ENCODE data around the gene EHMT1. TPM values are rescaled to one million over a fixed set of nuclear protein-coding genes. Genes with fewer than 3 reads are reported as not detected.

EHMT1 gene
- total and polyA plus RNA-seq, 10 of the 15 experiments (the other 5 are each of a cell fraction or from before 2014, with no cell fraction given) = 2.9 to 100 (median 48.1) TPM

- H3K36me3 ChIP-seq (ENCODE audit: control insufficient read depth in 2 of 2, insufficient read depth in 2 of 2, low read length in 1 of 2) = peaks cover 37 to 41% of the 10 kb centered on the region in 2 experiments
- intact Hi-C loops (cut with micrococcal nuclease; ENCODE audit: unreplicated experiment) = no loop called here
- in situ Hi-C loops (cut with MboI) = no loop called here
- H3K4me3 ChIP-seq = no peak overlapping the region
- ChIA-PET RAD21 (ENCODE audit: unreplicated experiment) (no interaction called here), SMC1A (ENCODE audit: uncharacterized antibody, unreplicated experiment) (interaction anchor here (0.9 kb wide), 1 partner anchor 78 kb away, joined by 3 read pairs; no protein-coding TSS in a partner anchor), POLR2A (no interaction called here), CTCF (no interaction called here)
- no peak for DNase-seq (ENCODE audit: low read depth, low spot score)
- peaks cover 13% of the 10 kb centered on the region for H3K79me2 ChIP-seq (ENCODE audit: control insufficient read depth, insufficient read depth, low read length)
- no peaks in the 10 kb centered on the region for H3K27me3 ChIP-seq (replicated peaks in 1 of 2; ENCODE audit: control insufficient read depth in 2 of 2, insufficient read depth in 2 of 2, low read length in 1 of 2)
- H3K4me2 ChIP-seq (ENCODE audit: control insufficient read depth, insufficient read depth) = no peak overlapping the region
- peaks cover 27% of the 10 kb centered on the region; the same call in 2 of the 3 replicates for H3K9me3 ChIP-seq (replicated peaks; ENCODE audit: control insufficient read depth, insufficient read depth, low read length)
- no peak overlapping the region for H3K9ac ChIP-seq (ENCODE audit: control insufficient read depth, insufficient read depth, low read length)
- WGBS (ENCODE audit: insufficient coverage, insufficient replicate concordance, low lambda C conversion rate, missing lambda C conversion rate) = 98% methylated on average over 20 of the region's 20 CpGs
- H2AFZ ChIP-seq (ENCODE audit: control insufficient read depth, low read depth, low read length) = no peak overlapping the region
- ATAC-seq = no peak
- no peak overlapping the region for H3K27ac ChIP-seq (ENCODE audit: control insufficient read depth, insufficient read depth)
- H3K4me1 ChIP-seq (ENCODE audit: control insufficient read depth, insufficient read depth, low read length) = no peaks in the 10 kb centered on the region
- TF ChIP-seq ZSCAN29 (IDR thresholded peaks at IDR 0.05) = no peak
- TF ChIP-seq YY1 (IDR thresholded peaks at IDR 0.05; ENCODE audit: low read depth, low read length) = no peak
- no peak for TF ChIP-seq MYB (IDR thresholded peaks at IDR 0.05; ENCODE audit: borderline replicate concordance, low read depth, low read length)
- TF ChIP-seq, protein P1, sequence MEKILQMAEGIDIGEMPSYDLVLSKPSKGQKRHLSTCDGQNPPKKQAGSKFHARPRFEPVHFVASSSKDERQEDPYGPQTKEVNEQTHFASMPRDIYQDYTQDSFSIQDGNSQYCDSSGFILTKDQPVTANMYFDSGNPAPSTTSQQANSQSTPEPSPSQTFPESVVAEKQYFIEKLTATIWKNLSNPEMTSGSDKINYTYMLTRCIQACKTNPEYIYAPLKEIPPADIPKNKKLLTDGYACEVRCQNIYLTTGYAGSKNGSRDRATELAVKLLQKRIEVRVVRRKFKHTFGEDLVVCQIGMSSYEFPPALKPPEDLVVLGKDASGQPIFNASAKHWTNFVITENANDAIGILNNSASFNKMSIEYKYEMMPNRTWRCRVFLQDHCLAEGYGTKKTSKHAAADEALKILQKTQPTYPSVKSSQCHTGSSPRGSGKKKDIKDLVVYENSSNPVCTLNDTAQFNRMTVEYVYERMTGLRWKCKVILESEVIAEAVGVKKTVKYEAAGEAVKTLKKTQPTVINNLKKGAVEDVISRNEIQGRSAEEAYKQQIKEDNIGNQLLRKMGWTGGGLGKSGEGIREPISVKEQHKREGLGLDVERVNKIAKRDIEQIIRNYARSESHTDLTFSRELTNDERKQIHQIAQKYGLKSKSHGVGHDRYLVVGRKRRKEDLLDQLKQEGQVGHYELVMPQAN (conservative IDR thresholded peaks at IDR 0.05) = no peak
- no peak for TF ChIP-seq IRF4 (IDR thresholded peaks at IDR 0.05; ENCODE audit: low read depth, low read length)
- no peak for TF ChIP-seq SMARCA5 (IDR thresholded peaks at IDR 0.05)
- TF ChIP-seq SKIL (IDR thresholded peaks at IDR 0.05; ENCODE audit: low read depth, poor library complexity, severe bottlenecking) = no peak
- no peak for TF ChIP-seq BACH1 (IDR thresholded peaks at IDR 0.05; ENCODE audit: borderline replicate concordance)
- TF ChIP-seq NR2C2 (IDR thresholded peaks at IDR 0.05; ENCODE audit: borderline replicate concordance, control insufficient read depth, insufficient read length, low read depth) = no peak
- no peak for TF ChIP-seq IRF5 (IDR thresholded peaks at IDR 0.05; ENCODE audit: borderline replicate concordance)
- no peak for TF ChIP-seq NFYA (IDR thresholded peaks at IDR 0.05; ENCODE audit: borderline replicate concordance, low read depth, low read length)
- TF ChIP-seq CREB1 (IDR thresholded peaks at IDR 0.05; ENCODE audit: low read depth) = no peak
- TF ChIP-seq, protein P2, sequence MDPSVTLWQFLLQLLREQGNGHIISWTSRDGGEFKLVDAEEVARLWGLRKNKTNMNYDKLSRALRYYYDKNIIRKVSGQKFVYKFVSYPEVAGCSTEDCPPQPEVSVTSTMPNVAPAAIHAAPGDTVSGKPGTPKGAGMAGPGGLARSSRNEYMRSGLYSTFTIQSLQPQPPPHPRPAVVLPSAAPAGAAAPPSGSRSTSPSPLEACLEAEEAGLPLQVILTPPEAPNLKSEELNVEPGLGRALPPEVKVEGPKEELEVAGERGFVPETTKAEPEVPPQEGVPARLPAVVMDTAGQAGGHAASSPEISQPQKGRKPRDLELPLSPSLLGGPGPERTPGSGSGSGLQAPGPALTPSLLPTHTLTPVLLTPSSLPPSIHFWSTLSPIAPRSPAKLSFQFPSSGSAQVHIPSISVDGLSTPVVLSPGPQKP (IDR thresholded peaks at IDR 0.05; ENCODE audit: low read depth, low read length) = no peak
- no peak for TF ChIP-seq RUNX3 (IDR thresholded peaks at IDR 0.05; ENCODE audit: low read length)
- no peak for FAIRE-seq
- no TSS peak for BruUV-seq (replicated peaks)
- no peaks in the 10 kb centered on the region for H4K20me1 ChIP-seq (ENCODE audit: control insufficient read depth, insufficient read depth)
Observed at GRCh38 chr9:137728444-137729311, 109.9 kb downstream of the EHMT1 start.

All from GM12878 (cell line).